ENCODE measurements around the gene LYPD4.

Gene LYPD4

DNA sequence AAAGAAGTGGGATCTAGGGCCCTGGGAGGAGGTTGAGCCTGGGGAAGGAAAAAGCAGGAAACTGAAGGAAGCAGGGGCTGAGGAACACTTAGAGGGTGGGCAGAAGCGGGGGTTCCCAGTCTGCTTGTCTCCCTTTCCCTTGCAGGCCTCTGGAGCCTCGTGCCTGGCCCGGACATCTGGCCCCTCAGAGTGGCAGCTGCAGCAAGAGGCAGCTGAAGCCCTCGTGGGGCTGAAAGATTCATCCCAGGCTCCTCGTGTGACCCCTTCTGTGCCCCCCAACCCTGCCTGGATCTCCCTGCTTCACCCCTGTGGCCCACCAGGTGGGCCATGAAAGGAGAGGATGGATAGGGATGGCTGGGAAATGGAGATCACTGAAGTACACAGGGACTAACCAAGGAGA lies 5.9 kb upstream of the LYPD4 start:
- DNase-seq (ENCODE audit: low spot score) = no peak

DNA sequence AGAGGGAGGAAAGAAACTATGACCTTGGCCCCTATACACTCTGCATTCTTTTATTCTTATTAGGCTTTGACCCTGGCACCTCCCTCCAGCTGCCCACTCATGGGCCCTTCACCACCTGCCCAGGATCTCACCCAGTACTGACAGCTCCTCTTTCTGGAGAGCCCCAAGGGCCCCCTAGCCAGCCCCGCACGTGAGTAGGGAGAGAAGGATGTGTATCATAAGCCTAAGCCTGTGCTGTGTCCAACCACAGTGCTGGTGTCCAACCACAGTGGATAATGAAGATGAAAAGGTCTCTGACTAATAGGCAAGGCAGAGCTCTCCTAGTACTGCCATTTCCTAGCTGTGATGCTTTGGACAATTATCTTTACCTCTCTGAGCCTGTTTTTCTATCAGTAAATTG lies 4.6 kb upstream of the LYPD4 start:
- no peak for DNase-seq (ENCODE audit: low spot score)

DNA sequence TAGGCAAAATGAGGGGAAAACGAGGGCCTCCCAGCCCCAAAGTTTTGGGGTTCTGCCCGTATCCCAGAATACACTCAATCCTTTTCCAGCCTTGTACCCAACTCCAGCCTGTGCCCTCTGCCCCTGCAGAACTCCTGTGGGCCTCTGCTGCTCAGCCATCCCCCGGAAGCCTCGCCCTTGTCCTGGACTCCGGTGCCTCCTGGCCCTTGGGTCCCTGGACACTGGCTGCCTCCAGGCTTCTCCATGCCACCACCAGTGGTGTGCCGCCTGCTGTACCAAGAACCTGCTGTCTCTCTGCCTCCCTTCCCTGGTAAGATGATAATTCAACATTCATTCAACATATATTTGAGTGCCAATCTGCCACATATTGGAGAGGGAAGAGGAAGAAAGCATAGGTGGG lies 4.2 kb upstream of the LYPD4 start:
- no peak for DNase-seq (ENCODE audit: low spot score)

- no peak for DNase-seq (ENCODE audit: low spot score)
Observed at GRCh38 chr19:41847351-41848105, 3.0 kb upstream of the LYPD4 start.

GRCh38 chr19:41845051-41845590 lies 638 bp upstream of the LYPD4 start:
- DNase-seq (ENCODE audit: low spot score) = no peak

- no peak for DNase-seq (ENCODE audit: low spot score)
Observed at GRCh38 chr19:41845001-41845050, 343 bp upstream of the LYPD4 start, which contains the start of gene DMRTC2. Gene DMRTC2 (plus strand): TSS chr19:41845042. CDS start chr19:41847429, 2,387 bp downstream.

- DNase-seq (ENCODE audit: low spot score) = no peak
Observed at GRCh38 chr19:41843371-41843770, 1.1 kb downstream of the LYPD4 start.

DNA sequence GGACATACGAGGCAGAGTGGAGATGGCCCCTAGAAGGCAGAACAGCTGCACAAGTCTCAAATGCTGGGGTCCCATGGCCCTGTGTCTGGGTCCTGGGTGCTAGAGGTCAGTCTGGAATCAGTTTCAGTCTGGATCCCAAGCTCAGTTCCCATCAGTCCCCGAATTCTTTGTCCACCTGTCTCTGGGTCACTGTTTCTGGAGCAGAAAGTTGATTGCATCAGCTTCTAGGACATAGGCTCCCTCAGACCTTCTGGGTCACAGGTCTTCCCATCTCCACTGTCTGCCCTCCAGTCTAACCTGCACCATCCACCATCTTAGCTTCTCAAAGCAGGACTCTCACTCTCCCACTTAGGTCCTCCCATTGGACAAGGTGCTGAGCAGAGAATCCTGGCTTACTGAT lies 5.3 kb downstream of the LYPD4 start:
- DNase-seq (ENCODE audit: low spot score) = no peak

DNA sequence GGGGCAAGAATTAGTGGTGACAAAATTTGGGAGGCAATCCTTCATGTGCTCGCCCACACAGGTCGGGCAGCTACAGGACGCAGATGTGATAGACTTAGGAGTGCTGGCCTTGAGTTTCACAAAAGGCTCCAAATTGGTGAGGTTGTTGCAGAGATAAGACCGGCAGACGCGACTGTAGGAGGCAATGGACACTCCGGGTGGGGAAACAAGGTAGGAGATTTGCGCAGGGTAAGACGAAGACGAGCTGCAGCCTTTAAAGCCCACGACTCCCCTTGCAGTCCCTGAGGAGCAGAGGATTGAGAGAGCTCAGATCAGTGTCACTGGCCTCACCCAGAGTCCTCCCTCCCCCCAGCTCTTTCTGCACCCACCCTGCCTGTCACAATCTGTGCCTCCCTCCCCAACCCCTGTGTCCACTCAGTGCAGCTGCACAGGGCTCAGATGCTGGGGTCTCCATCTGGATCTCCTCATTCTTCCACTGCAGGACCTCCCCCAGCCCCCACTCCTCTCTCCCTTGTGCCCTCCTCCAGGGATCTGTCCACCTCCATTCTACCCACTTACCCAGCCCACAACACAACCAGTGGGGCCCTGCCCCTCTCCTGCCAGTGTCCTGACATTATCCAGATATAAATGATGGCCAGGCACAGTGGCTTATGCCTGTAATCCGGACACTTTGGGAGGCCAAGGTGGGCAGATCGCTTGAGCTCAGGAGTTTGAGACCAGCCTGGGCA lies 6.3 kb downstream of the LYPD4 start:
- DNase-seq (ENCODE audit: low spot score) = no peak

- DNase-seq (ENCODE audit: low spot score) = peak; percentile 46
Observed at GRCh38 chr19:41821003-41821735, 23.3 kb downstream of the LYPD4 start.

GRCh38 chr19:41816761-41817160 lies 27.7 kb downstream of the LYPD4 start:
- DNase-seq (ENCODE audit: low spot score) = no peak

- no peak for DNase-seq (ENCODE audit: low spot score)
Observed at GRCh38 chr19:41815301-41815700, 29.2 kb downstream of the LYPD4 start.

DNA sequence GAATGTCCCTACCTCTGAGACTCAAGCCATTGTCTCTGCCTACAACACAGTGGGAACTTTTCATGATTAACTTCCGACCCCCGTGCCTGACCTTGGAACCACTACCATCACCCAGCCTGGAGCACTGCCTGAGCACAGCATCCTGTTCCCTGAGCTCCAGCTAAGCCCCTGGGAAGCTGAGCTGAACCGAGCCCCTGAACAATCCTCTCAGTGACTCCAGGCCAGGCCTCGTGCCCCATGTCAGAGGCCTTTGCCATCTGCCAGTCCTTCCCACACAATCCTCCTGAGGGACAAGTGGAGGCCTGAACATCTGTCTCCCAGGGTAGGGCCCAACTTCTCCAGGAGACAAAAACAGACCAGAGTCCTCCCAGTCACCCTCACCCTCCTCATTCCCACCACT lies 30.6 kb downstream of the LYPD4 start:
- DNase-seq (ENCODE audit: low spot score) = no peak

- no peak for DNase-seq (ENCODE audit: low spot score)
Observed at GRCh38 chr19:41811981-41812380, 32.5 kb downstream of the LYPD4 start.

DNA sequence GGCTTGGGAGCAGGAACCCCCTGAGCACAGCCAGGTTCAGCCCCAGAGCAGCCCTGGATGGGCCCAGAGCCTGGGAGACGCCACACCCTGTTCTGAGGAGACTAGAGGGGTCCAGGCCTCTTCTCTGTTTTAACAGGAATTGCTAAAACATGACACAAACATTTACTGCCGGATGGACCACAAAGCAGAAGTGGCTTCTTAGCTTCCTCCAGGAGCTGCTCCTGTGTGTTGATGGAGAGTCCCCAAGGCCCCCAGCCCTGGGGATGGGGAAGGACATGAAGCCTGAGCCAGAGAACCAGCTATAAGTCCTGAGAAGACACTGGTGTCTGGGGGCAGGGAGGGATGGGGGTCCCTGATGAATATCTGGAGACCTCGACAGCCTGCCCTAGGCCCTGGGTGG lies 33.4 kb downstream of the LYPD4 start:
- DNase-seq (ENCODE audit: low spot score) = no peak

DNA sequence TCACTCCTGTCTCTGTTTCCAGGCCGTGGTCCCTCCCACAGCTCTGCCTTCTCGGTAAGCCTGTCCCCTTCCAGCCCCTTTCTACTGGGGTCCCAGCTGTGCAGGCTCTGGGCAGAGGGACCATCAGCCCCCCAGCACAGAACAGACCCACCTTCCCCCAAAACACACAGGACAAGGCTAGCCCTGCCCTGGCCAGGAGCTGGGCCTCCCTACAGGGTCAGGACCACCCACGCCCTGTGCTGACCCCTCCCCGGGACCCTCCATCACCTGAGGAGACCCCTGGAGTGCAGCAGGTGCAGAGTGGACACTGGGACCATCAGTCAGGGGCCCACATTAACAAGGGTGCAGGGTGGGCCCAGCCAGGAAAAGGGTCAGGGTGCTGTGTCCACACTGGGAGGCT lies 34.2 kb downstream of the LYPD4 start:
- no peak for DNase-seq (ENCODE audit: low spot score)

- DNase-seq (ENCODE audit: low spot score) = no peak
Observed at GRCh38 chr19:41808663-41809566, 35.6 kb downstream of the LYPD4 start.

DNA sequence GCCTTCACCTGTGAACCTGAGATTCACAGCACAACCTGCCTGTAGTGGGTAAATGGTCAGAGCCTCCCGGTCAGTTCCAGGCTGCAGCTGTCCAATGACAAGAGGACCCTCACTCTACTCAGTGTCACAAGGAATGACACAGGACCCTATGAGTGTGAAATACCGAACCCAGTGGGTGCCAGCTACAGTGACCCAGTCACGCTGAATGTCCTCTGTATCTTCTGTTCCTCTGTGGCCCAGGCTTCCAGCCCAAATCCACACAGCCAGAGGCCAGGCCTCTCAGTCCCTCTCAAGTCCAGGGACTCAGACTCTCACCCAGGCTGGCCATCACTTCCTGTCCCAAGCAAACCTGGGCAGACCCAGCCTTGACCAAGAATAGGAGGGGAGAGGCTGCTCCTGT lies 37.3 kb downstream of the LYPD4 start:
- DNase-seq (ENCODE audit: low spot score) = no peak

DNA sequence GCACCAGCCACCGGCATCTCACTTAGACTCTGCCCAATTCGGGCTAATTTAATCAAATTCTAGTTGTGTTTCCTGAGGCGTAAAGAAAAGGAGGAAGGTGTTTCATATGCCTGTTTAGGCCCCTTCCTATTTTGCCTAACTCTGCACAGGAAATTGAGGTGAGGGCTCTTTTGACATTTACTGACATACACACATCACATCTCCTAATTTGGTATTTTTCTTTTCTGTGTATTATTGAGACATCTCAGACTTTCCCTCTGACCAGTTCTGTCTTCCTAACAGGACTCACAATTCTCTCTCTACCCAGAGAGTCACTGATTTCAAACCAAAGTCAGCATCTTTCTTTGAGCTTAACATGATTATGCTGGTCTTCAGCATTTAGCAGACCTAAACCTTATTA lies 40.1 kb downstream of the LYPD4 start:
- DNase-seq (ENCODE audit: low spot score) = no peak

GRCh38 chr19:41802770-41803169 lies 41.7 kb downstream of the LYPD4 start:
- no peak for DNase-seq (ENCODE audit: low spot score)

GRCh38 chr19:41801792-41802211 lies 42.7 kb downstream of the LYPD4 start:
- DNase-seq (ENCODE audit: low spot score) = no peak

GRCh38 chr19:41801031-41801430 lies 43.5 kb downstream of the LYPD4 start:
- no peak for DNase-seq (ENCODE audit: low spot score)

Measured in AG08396 (cell line).